ENCODE measurements around the gene LDB3.

Gene LDB3

GRCh38 chr10:86699991-86700840 is 31.9 kb downstream of the LDB3 start (continued):
- no peak for TF ChIP-seq PRDM10 (tag by site-specific recombination; IDR thresholded peaks at IDR 0.05)
- TF ChIP-seq OVOL3 (tag by site-specific recombination; IDR thresholded peaks at IDR 0.05): no peak
- no peak for TF ChIP-seq ZNF449 (tag by site-specific recombination; IDR thresholded peaks at IDR 0.05)
- no peak for TF ChIP-seq ZNF23 (tag by site-specific recombination; IDR thresholded peaks at IDR 0.05; ENCODE audit: borderline replicate concordance)

GRCh38 chr10:86700851-86701617 is 32.7 kb downstream of the LDB3 start:
- ChIA-PET CTCF (interaction anchor here (0.8 to 2.0 kb wide), 4 partner anchors 8 to 259 kb away, joined by 3 to 9 read pairs (median 3); no protein-coding TSS in a partner anchor), POLR2A (no interaction called here)
- Histone ChIP-seq H3K9me3 (ENCODE audit: control insufficient read depth, insufficient read depth, low read depth, low read length) (no peaks in the 10 kb centered on the region), H3K4me1 (ENCODE audit: control insufficient read depth, insufficient read depth, low read length) (no peaks in the 10 kb centered on the region), H3K27ac (ENCODE audit: extremely low read depth, low read depth, low read length) (no peak overlapping the region), H3K36me3 (ENCODE audit: control insufficient read depth in 2 of 2, insufficient read depth in 1 of 2, low read length in 2 of 2) (no peaks in the 10 kb centered on the region), H3K4me3 (ENCODE audit: low read depth, low read length) (no peak overlapping the region)
- TF ChIP-seq ZNF16 (tag by site-specific recombination; IDR thresholded peaks at IDR 0.05; ENCODE audit: low read depth) (no peak), ZNF561 (tag by site-specific recombination; IDR thresholded peaks at IDR 0.05; ENCODE audit: borderline replicate concordance) (no peak), ZNF777 (tag by site-specific recombination; IDR thresholded peaks at IDR 0.05; ENCODE audit: borderline replicate concordance) (no peak), ZNF239 (tag by site-specific recombination; IDR thresholded peaks at IDR 0.05) (no peak), ZBTB21 (tag by site-specific recombination; IDR thresholded peaks at IDR 0.05) (no peak), SP3 (tag by site-specific recombination; IDR thresholded peaks at IDR 0.05) (no peak), ZNF132 (tag by site-specific recombination; IDR thresholded peaks at IDR 0.05; ENCODE audit: borderline replicate concordance) (no peak), ZNF624 (tag by site-specific recombination; IDR thresholded peaks at IDR 0.05) (no peak), ZNF830 (tag by site-specific recombination; IDR thresholded peaks at IDR 0.05; ENCODE audit: low read depth) (no peak), ZNF416 (tag by site-specific recombination; IDR thresholded peaks at IDR 0.05) (no peak), ZNF580 (tag by site-specific recombination; IDR thresholded peaks at IDR 0.05) (no peak), ZNF664 (tag by site-specific recombination; IDR thresholded peaks at IDR 0.05) (no peak), ZNF521 (tag by site-specific recombination; IDR thresholded peaks at IDR 0.05) (no peak)
